ENCODE results near the gene PLS1. TPM values are rescaled to one million over a fixed set of nuclear protein-coding genes. Genes with fewer than 3 reads are reported as not detected.
"Not testable (repeated sequence)": the region's sequence is repeated elsewhere in the genome, so short reads cannot be mapped to it uniquely, and the experiment has no call there.

The PLS1 gene
- total and polyA plus RNA-seq, 4 experiments from 2014 or later, result 2.7 to 6.2 (median 4.0) TPM

DNA sequence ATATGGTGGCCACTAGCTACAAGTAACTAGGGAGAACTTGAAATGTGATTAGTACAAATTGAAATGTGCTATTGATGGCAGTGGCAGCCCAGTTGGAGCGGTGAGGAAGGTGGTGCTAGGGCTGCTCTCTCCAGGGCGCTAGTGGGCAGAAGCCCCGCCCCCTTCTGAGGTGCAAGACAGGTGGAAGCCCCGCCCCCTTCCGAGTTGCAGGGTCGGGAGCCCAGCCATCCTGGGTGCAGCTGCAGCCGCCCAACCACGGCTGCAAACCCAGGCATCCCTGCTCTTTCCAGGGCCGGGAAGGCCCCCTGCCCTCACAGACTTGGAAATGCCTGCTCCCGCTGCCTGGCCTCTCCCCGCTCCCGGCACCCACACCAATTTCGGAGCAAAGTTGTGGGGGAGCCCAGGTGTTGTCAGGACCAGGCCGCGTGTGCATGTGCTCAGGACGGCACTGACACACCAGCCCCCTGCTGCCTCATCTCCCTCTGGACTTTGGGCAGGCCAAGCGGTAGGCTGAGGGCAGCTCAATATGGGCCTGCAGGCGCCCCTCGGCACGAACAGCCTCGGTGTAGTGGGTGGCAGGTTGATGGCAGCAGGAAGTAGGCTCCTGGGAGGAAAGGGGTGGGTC is 27.7 kb upstream of the PLS1 start:
- peaks cover 0 to 12% (median 5%) of the 10 kb centered on the region in 4 donors for H3K4me1 Mint-ChIP-seq
- no peak overlapping the region for H3K4me3 ChIP-seq (ENCODE audit: low read length in 2 of 2)
- ChIA-PET CTCF (ENCODE audit: partially characterized antibody) (no interaction called here), POLR2A (ENCODE audit: partially characterized antibody) (interaction anchor here (1.1 kb wide), 1 partner anchor 11 kb away, joined by 3 read pairs; the partner anchor contains the start of gene ATR)
- no peak overlapping the region for H3K27ac Mint-ChIP-seq
- no peaks in the 10 kb centered on the region for H3K27me3 Mint-ChIP-seq
- peaks cover 32 to 36% of the 10 kb centered on the region in 2 donors for H3K36me3 Mint-ChIP-seq
- no peak overlapping the region for H3K27ac ChIP-seq (ENCODE audit: low read depth, low read length)
- no peaks in the 10 kb centered on the region for H3K4me1 ChIP-seq (ENCODE audit: insufficient read depth, low read length)
- H3K9me3 Mint-ChIP-seq, result no peaks in the 10 kb centered on the region
- H3K4me3 Mint-ChIP-seq, result no peak overlapping the region
- no peak for DNase-seq
- no peaks in the 10 kb centered on the region for H3K9me3 ChIP-seq (ENCODE audit: control insufficient read depth in 1 of 2, low read length in 2 of 2)
- no peaks in the 10 kb centered on the region for H3K27me3 ChIP-seq (ENCODE audit: insufficient read depth, low read length)
- intact Hi-C loops (cut with micrococcal nuclease), result no loop called here
- H3K36me3 ChIP-seq (ENCODE audit: insufficient read depth, low read length), result peaks cover 5% of the 10 kb centered on the region

- H3K4me3 Mint-ChIP-seq; H3K4me1 ChIP-seq (ENCODE audit: insufficient read depth, low read length); intact Hi-C loops (cut with micrococcal nuclease); H3K27me3 ChIP-seq (ENCODE audit: insufficient read depth, low read length); DNase-seq; CTCF ChIA-PET (ENCODE audit: partially characterized antibody); H3K27ac ChIP-seq (ENCODE audit: low read depth, low read length); H3K9me3 Mint-ChIP-seq; H3K4me3 ChIP-seq (ENCODE audit: low read length in 2 of 2); H3K36me3 ChIP-seq (ENCODE audit: insufficient read depth, low read length); H3K9me3 ChIP-seq (ENCODE audit: control insufficient read depth in 1 of 2, low read length in 2 of 2); H3K27me3 Mint-ChIP-seq: not testable (repeated sequence)
- Mint-ChIP-seq H3K27ac (peak overlapping the region in 1 of 7 donors; percentile 37), H3K36me3 (peaks cover 22 to 31% of the 10 kb centered on the region in 2 donors), H3K4me1 (peaks cover 6 to 16% (median 11%) of the 10 kb centered on the region in 4 donors)
- POLR2A ChIA-PET (ENCODE audit: partially characterized antibody), result interaction anchor here (1.0 kb wide), 1 partner anchor 10 kb away, joined by 3 read pairs; no protein-coding TSS in a partner anchor
These were observed 26.8 kb upstream of the PLS1 start for GRCh38 chr3:142569422-142569821.

DNA sequence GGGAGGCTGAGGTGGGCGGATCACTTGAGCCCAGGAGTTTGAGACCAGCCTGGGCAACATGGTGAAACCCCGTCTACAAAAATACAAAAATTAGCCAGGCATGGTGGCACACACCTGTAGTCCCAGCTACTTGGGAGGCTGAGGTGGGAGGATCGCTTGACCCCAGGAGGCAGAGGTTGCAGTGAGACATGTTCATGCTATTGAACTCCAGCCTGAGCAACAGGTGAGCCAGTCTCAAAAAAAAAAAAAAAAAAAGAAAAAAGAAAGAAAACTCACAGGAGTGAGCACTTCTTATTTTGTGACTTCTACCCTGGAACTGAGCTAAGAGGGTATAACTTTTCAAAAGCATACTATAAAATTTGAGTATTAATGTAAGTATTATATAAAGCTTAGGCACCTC is 22.0 kb upstream of the PLS1 start:
- H3K9me3 Mint-ChIP-seq; H3K9me3 ChIP-seq (ENCODE audit: control insufficient read depth in 1 of 2, low read length in 2 of 2); H3K27ac ChIP-seq (ENCODE audit: low read depth, low read length); DNase-seq; H3K27me3 ChIP-seq (ENCODE audit: insufficient read depth, low read length); POLR2A ChIA-PET (ENCODE audit: partially characterized antibody); H3K27me3 Mint-ChIP-seq; H3K36me3 ChIP-seq (ENCODE audit: insufficient read depth, low read length); CTCF ChIA-PET (ENCODE audit: partially characterized antibody); H3K4me3 ChIP-seq (ENCODE audit: low read length in 2 of 2): not testable (repeated sequence)
- intact Hi-C loops (cut with micrococcal nuclease), result loop anchor here (10.0 kb wide), 3 partner anchors 699 to 1339 kb away; partner anchors contain the start of genes ATP1B3, PXYLP1 and RNF7
- peaks cover 4 to 27% of the 10 kb centered on the region in 2 donors for H3K36me3 Mint-ChIP-seq
- peaks cover 39% of the 10 kb centered on the region for H3K4me1 ChIP-seq (ENCODE audit: insufficient read depth, low read length)
- peak overlapping the region in 2 of 7 donors; percentile 41 to 88 for H3K27ac Mint-ChIP-seq
- H3K4me3 Mint-ChIP-seq, result peak overlapping the region in 2 of 8 donors; percentile 42 to 59
- peaks cover 36 to 57% (median 46%) of the 10 kb centered on the region in 4 donors for H3K4me1 Mint-ChIP-seq

DNA sequence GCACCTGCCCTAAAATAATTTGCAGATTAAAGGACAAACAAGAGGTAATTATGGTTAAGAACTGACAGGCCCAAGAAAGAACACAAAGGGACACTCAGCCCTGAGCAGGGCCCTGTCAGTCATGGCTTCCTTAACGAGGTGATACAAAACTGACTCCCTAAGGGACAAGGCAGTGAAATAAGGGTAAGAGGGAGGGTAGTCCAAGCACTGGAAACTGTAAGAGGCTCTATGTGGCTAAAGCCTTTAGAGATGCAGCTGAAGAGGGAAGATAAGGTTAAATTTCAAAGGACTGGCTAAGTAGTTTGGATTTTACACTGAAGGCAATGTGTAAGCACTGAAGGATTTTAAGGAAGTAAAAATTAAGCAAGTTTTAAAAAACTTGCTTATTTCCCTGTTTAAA is 21.5 kb upstream of the PLS1 start:
- H3K4me1 ChIP-seq (ENCODE audit: insufficient read depth, low read length), result peaks cover 43% of the 10 kb centered on the region
- Mint-ChIP-seq H3K27ac (peak overlapping the region in 3 of 7 donors; percentile 31 to 88 (median 41)), H3K36me3 (peaks cover 4 to 27% of the 10 kb centered on the region in 2 donors), H3K4me1 (peaks cover 40 to 62% (median 51%) of the 10 kb centered on the region in 4 donors), H3K27me3 (no peaks in the 10 kb centered on the region), H3K4me3 (peak overlapping the region in 4 of 8 donors; percentile 26 to 59 (median 36)), H3K9me3 (peaks cover 0 to 2% (median 0%) of the 10 kb centered on the region in 8 donors)
- no peaks in the 10 kb centered on the region for H3K36me3 ChIP-seq (ENCODE audit: insufficient read depth, low read length)
- POLR2A ChIA-PET (ENCODE audit: partially characterized antibody), result no interaction called here
- H3K9me3 ChIP-seq (ENCODE audit: control insufficient read depth in 1 of 2, low read length in 2 of 2), result no peaks in the 10 kb centered on the region
- no peak overlapping the region for H3K27ac ChIP-seq (ENCODE audit: low read depth, low read length)
- CTCF ChIA-PET (ENCODE audit: partially characterized antibody), result interaction anchor here (0.6 kb wide), 1 partner anchor 30 kb away, joined by 3 read pairs; no protein-coding TSS in a partner anchor
- H3K27me3 ChIP-seq (ENCODE audit: insufficient read depth, low read length), result no peaks in the 10 kb centered on the region
- H3K4me3 ChIP-seq (ENCODE audit: low read length in 2 of 2), result no peak overlapping the region
- intact Hi-C loops (cut with micrococcal nuclease), result loop anchor here (5.0 to 10.0 kb wide), 4 partner anchors 700 to 1398 kb away; partner anchors contain the start of genes ATP1B3, DIPK2A, PXYLP1 and RNF7
- DNase-seq, result no peak

DNA sequence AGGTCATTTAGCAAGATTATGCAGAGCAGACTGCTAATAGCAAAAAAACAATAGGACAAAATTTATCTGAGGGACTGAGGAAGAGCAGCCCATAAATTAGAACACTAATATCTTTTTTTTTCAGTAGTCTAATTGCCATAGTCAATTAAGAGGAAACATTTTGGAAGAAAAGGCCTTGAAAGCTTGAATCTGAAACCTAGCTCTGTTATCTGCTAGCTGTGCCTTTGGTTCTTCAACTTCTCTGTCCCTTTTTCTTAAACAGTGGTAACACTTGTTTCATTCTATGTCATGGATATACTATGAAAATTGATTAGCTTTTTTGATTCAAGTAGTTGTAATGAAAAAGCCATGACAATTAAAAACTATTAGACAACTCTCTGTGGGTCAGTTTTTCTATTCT is 19.4 kb upstream of the PLS1 start:
- H3K9me3 ChIP-seq (ENCODE audit: control insufficient read depth in 1 of 2, low read length in 2 of 2), result no peaks in the 10 kb centered on the region
- Mint-ChIP-seq H3K27me3 (peaks cover 0 to 2% of the 10 kb centered on the region in 2 donors), H3K4me1 (peaks cover 42 to 67% (median 52%) of the 10 kb centered on the region in 4 donors), H3K4me3 (peak overlapping the region; percentile 93 to 99 (median 98)), H3K36me3 (peaks cover 0 to 21% of the 10 kb centered on the region in 2 donors), H3K9me3 (peaks cover 0 to 2% (median 0%) of the 10 kb centered on the region in 8 donors), H3K27ac (peak overlapping the region in 6 of 7 donors; percentile 6 to 91 (median 49))
- H3K27ac ChIP-seq (ENCODE audit: low read depth, low read length), result no peak overlapping the region
- peaks cover 44% of the 10 kb centered on the region for H3K4me1 ChIP-seq (ENCODE audit: insufficient read depth, low read length)
- no peaks in the 10 kb centered on the region for H3K27me3 ChIP-seq (ENCODE audit: insufficient read depth, low read length)
- POLR2A ChIA-PET (ENCODE audit: partially characterized antibody), result interaction anchor here (4.1 to 4.7 kb wide), 2 partner anchors 20 to 424 kb away, joined by 39 to 72 read pairs; partner anchors contain the start of genes PLS1 and U2SURP
- no peak for DNase-seq
- intact Hi-C loops (cut with micrococcal nuclease), result loop anchor here (5.0 to 10.0 kb wide), 4 partner anchors 702 to 1396 kb away; partner anchors contain the start of genes ATP1B3, DIPK2A, PXYLP1 and RNF7
- no peak overlapping the region for H3K4me3 ChIP-seq (ENCODE audit: low read length in 2 of 2)
- CTCF ChIA-PET (ENCODE audit: partially characterized antibody), result interaction anchor here (1.3 to 3.3 kb wide), 3 partner anchors 10 to 419 kb away, joined by 3 to 9 read pairs (median 3); no protein-coding TSS in a partner anchor
- no peaks in the 10 kb centered on the region for H3K36me3 ChIP-seq (ENCODE audit: insufficient read depth, low read length)

DNA sequence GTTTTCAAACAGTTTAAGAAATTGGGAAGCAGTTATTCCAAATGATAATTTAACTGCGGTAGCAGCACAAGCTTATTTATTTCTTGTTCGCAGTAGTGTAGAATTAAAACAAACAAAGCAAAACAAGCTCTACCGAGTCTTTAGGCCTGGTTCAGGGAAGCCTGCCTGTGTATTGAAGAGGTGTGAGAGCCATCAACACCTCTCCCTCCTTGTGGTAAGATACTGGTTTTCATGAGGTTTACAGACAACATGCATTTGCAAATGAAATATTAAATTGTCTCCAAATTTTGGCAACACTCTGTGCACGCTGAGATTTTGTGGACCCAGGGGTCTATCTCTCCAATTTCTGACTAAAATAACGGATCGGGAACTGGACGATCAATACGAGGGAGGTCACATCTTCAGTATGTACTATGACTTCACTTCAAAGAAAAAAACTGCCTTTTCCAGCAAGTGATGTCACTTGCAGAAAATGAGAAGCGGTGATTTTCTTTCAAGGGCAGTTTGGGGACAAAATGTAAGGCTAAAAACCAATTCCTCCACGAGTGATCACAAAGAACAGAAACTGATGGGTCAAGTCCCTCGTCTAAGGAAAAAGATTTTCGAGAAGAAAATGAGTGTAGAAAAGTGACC is 18.4 kb upstream of the PLS1 start:
- H3K4me1 Mint-ChIP-seq, result peaks cover 41 to 67% (median 52%) of the 10 kb centered on the region in 4 donors
- Histone ChIP-seq H3K4me3 (ENCODE audit: low read length in 2 of 2) (peak overlapping the region; percentile 90 to 100), H3K27ac (ENCODE audit: low read depth, low read length) (peak overlapping the region; percentile 94), H3K36me3 (ENCODE audit: insufficient read depth, low read length) (no peaks in the 10 kb centered on the region), H3K9me3 (ENCODE audit: control insufficient read depth in 1 of 2, low read length in 2 of 2) (no peaks in the 10 kb centered on the region), H3K4me1 (ENCODE audit: insufficient read depth, low read length) (peaks cover 44% of the 10 kb centered on the region), H3K27me3 (ENCODE audit: insufficient read depth, low read length) (no peaks in the 10 kb centered on the region)
- peak overlapping the region; percentile 93 to 99 (median 98) for H3K4me3 Mint-ChIP-seq
- H3K27me3 Mint-ChIP-seq, result peaks cover 1 to 3% of the 10 kb centered on the region in 2 donors
- CTCF ChIA-PET (ENCODE audit: partially characterized antibody), result interaction anchor here (1.1 to 3.3 kb wide), 4 partner anchors 9 to 146 kb away, joined by 3 to 9 read pairs (median 6); partner anchors contain the start of gene TRPC1
- H3K9me3 Mint-ChIP-seq, result peaks cover 0 to 2% (median 0%) of the 10 kb centered on the region in 8 donors
- intact Hi-C loops (cut with micrococcal nuclease), result loop anchor here (1.0 to 10.0 kb wide), 11 partner anchors 8 to 1394 kb away; partner anchors contain the start of genes ATP1B3, DIPK2A, PLS1 and PXYLP1
- H3K36me3 Mint-ChIP-seq, result peaks cover 0 to 21% of the 10 kb centered on the region in 2 donors
- POLR2A ChIA-PET (ENCODE audit: partially characterized antibody), result interaction anchor here (0.8 to 4.7 kb wide), 17 partner anchors 10 to 1395 kb away, joined by 3 to 72 read pairs (median 4); partner anchors contain the start of genes PLS1, TRPC1, U2SURP and XRN1
- DNase-seq, result peak in 3 of 5 donors; percentile 3 to 25 (median 8)
- H3K27ac Mint-ChIP-seq, result peak overlapping the region; percentile 91 to 99 (median 99)
